DOHH2 (cell line): ENCODE results near the gene ABCG1.

Experiments used
- H3F3A ChIP-seq: fragments of 200-600 bp; sonication (generic), shearing (Covaris generic); 2 replicates; pipeline ENCODE4 v1.6.0; 2016; ENCODE audit warnings: antibody characterized with exemption, mild to moderate bottlenecking; ENCODE audit not compliant: control insufficient read depth, insufficient read depth
- H3K27ac ChIP-seq: fragments of 200-600 bp; sonication (generic); 2 replicates; pipeline ENCODE4 v1.5.1; 2014; ENCODE audit warnings: low read depth, mild to moderate bottlenecking, low read length, moderate library complexity
- H3K27me3 ChIP-seq: fragments of 200-600 bp; sonication (generic); 2 replicates; pipeline ENCODE4 v1.6.1; 2014; ENCODE audit warnings: mild to moderate bottlenecking, low read length, mixed read lengths; ENCODE audit not compliant: control insufficient read depth
- H3K36me3 ChIP-seq: fragments of 200-600 bp; sonication (generic); 2 replicates; pipeline ENCODE4 v1.6.1; 2014; ENCODE audit warnings: mild to moderate bottlenecking, low read length, moderate library complexity, mixed read lengths; ENCODE audit not compliant: control insufficient read depth
- H3K4me1 ChIP-seq: fragments of 200-600 bp; sonication (generic); 2 replicates; pipeline ENCODE4 v1.6.1; 2014; ENCODE audit warnings: mild to moderate bottlenecking, low read length, mixed read lengths; ENCODE audit not compliant: control insufficient read depth
- H3K4me2 ChIP-seq: fragments of 200-600 bp; sonication (generic); 2 replicates; pipeline ENCODE4 v1.6.0; 2014; ENCODE audit warnings: mild to moderate bottlenecking, low read length, moderate library complexity
- H3K4me3 ChIP-seq: fragments of 200-600 bp; sonication (generic); 2 replicates; pipeline ENCODE4 v1.5.1; 2014; ENCODE audit warnings: mild to moderate bottlenecking, low read length, mixed read lengths
- H3K79me2 ChIP-seq: fragments of 200-600 bp; sonication (generic); 2 replicates; pipeline ENCODE4 v1.6.1; 2014; ENCODE audit warnings: mild to moderate bottlenecking, low read length, mixed read lengths; ENCODE audit not compliant: control insufficient read depth
- H3K9me2 ChIP-seq: fragments of 200-600 bp; sonication (generic); replicated peaks from 2 replicates; pipeline ENCODE4 v1.6.1; 2014; ENCODE audit warnings: mild to moderate bottlenecking, low read length, mixed read lengths; ENCODE audit not compliant: control insufficient read depth
- H3K9me3 ChIP-seq: fragments of 200-600 bp; sonication (generic); 2 replicates; pipeline ENCODE4 v1.6.1; 2014; ENCODE audit warnings: antibody characterized with exemption, low read length, mixed read lengths; ENCODE audit not compliant: control insufficient read depth, insufficient read depth
- H4K20me1 ChIP-seq: fragments of 200-600 bp; sonication (generic); 2 replicates; pipeline ENCODE4 v1.6.0; 2014; ENCODE audit warnings: low read depth, mild to moderate bottlenecking, antibody characterized with exemption, low read length, moderate library complexity; ENCODE audit not compliant: control insufficient read depth, insufficient read depth
- CTCF ChIP-seq: fragments of 200-600 bp; sonication (generic); IDR thresholded peaks from one replicate; pipeline ENCODE4 v1.5.1; 2014; ENCODE audit warnings: antibody characterized with exemption, mild to moderate bottlenecking, low read depth, low read length; ENCODE audit not compliant: poor library complexity, severe bottlenecking
- EZH2phosphoT487 ChIP-seq: fragments of 200-600 bp; sonication (generic); IDR thresholded peaks from 2 replicates; pipeline ENCODE4 v1.6.1; 2017; ENCODE audit warnings: borderline replicate concordance, mild to moderate bottlenecking, antibody characterized with exemption, low read length, moderate library complexity, mixed read lengths

Gene ABCG1

GRCh38 chr21:42315296-42315891 lies 96.5 kb downstream of the ABCG1 start, which contains the start of gene TFF3:
Gene TFF3 (minus strand): TSS chr21:42315409. CDS start chr21:42315374, 35 bp downstream.
- H3K4me3 ChIP-seq, result no peak within 1 kb of the TSS
- H3K9me2 ChIP-seq, result no peaks in the 10 kb centered on the region
- no peaks in the 10 kb centered on the region for H3K9me3 ChIP-seq
- H3K27ac ChIP-seq, result no peak within 1 kb of the TSS
- no peaks in the 10 kb centered on the region for H3K36me3 ChIP-seq
- H3K4me1 ChIP-seq, result peaks cover 14% of the 10 kb centered on the region
- no peaks in the 10 kb centered on the region for H3F3A ChIP-seq
- H4K20me1 ChIP-seq, result no peaks in the 10 kb centered on the region
- peaks cover 7% of the 10 kb centered on the region for H3K27me3 ChIP-seq
- no peaks in the 10 kb centered on the region for H3K79me2 ChIP-seq
- no peak within 1 kb of the TSS for H3K4me2 ChIP-seq
- TF ChIP-seq EZH2phosphoT487, result no peak
- TF ChIP-seq CTCF, result no peak

GRCh38 chr21:42316891-42317290 lies 98.0 kb downstream of the ABCG1 start:
- H3K27me3 ChIP-seq, result peaks cover 7% of the 10 kb centered on the region
- H3K9me2 ChIP-seq, result no peaks in the 10 kb centered on the region
- H3F3A ChIP-seq, result no peaks in the 10 kb centered on the region
- H3K9me3 ChIP-seq, result no peaks in the 10 kb centered on the region
- H3K4me2 ChIP-seq, result no peak overlapping the region
- no peaks in the 10 kb centered on the region for H3K79me2 ChIP-seq
- H3K27ac ChIP-seq, result no peak overlapping the region
- H3K4me1 ChIP-seq, result peaks cover 14% of the 10 kb centered on the region
- no peak overlapping the region for H3K4me3 ChIP-seq
- TF ChIP-seq CTCF (no peak), EZH2phosphoT487 (no peak)
- H4K20me1 ChIP-seq, result no peaks in the 10 kb centered on the region
- no peaks in the 10 kb centered on the region for H3K36me3 ChIP-seq

GRCh38 chr21:42317341-42317741 lies 98.4 kb downstream of the ABCG1 start:
- Histone ChIP-seq H3K4me2 (no peak overlapping the region), H3K4me3 (no peak overlapping the region), H3K36me3 (no peaks in the 10 kb centered on the region), H4K20me1 (no peaks in the 10 kb centered on the region), H3K27ac (no peak overlapping the region), H3K9me2 (no peaks in the 10 kb centered on the region), H3K79me2 (no peaks in the 10 kb centered on the region), H3F3A (no peaks in the 10 kb centered on the region), H3K9me3 (no peaks in the 10 kb centered on the region), H3K4me1 (peaks cover 14% of the 10 kb centered on the region), H3K27me3 (peaks cover 7% of the 10 kb centered on the region)
- TF ChIP-seq EZH2phosphoT487, result no peak
- no peak for TF ChIP-seq CTCF
